ENCODE measurements around the gene FLNA.

The FLNA gene

DNA sequence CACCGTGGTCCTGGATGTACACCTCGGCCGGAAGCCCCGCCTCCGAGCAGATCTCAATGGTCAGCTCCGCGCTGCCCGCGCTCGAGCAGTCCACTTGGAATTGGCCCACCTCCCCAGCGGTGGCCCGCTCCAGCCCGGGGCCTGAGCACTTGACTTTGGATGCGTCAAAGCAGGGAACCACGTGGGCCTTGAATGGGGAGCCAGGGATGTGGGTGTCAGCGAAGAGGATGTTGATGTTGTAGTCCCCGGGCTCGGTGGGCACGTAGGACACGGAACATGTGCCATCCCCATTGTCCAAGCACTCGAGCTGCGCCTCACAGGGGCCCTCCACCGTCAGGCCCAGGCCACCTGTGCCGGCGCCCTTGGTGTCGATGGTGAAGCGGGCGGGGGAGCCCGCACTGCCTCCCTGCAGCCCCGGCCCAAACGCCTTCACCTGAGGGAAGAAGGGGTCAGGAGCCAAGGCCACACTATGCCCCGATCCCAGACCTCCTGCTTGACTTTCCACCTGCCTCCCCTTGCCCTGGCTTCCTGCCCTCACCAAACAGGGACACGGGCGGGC is 14.2 kb downstream of the FLNA start:
- no peak overlapping the region for H3K4me3 ChIP-seq (ENCODE audit: severe bottlenecking)
- no peak overlapping the region for H3K27ac ChIP-seq (ENCODE audit: poor library complexity, severe bottlenecking)
- H3K9me3 ChIP-seq (ENCODE audit: severe bottlenecking): no peaks in the 10 kb centered on the region

DNA sequence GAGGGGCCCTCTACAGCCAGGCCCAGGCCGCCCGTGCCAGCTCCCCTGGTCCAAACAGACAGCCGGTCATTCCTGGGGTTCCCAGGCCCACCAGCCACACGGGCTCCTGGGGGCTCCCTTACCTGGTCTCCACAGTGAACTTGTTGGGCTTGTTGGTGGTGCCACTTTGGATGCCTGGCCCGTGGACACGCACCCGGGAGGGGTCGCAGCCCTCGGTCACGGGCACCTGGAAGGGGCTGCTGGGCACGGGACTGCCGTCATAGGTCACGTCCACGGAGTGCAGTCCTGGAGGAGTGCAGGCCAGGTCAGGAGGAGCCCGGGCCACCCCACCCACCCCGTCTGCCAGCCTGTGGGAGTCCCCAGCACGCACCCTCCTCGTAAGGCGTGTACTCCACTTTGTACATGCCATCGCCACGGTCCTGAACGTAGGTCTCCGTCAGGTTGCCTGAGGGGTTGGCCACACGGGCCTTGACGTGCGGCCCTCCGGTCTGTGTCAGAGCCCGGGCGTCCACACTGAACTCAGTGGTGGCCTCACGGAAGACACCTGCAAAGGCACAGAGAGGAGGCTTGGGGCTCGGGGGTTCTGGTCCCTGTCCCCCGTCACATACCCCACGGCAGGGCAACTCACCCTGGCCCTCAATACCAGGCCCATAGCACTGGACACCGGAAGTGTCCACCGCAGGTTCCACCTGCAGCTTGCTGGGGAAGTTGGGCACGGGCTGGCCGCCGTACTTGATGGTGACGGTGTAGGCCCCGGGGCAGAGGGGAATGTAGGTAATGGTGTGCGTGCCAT is 14.9 kb downstream of the FLNA start:
- peaks cover 99% of the 10 kb centered on the region for H3K36me3 ChIP-seq (ENCODE audit: low read depth)
- ATAC-seq (ENCODE audit: low read depth) (no peak), DNase-seq (ENCODE audit: low spot score) (no peak)
- H3K4me3 ChIP-seq (ENCODE audit: severe bottlenecking): no peak overlapping the region
- TF ChIP-seq, protein P1, sequence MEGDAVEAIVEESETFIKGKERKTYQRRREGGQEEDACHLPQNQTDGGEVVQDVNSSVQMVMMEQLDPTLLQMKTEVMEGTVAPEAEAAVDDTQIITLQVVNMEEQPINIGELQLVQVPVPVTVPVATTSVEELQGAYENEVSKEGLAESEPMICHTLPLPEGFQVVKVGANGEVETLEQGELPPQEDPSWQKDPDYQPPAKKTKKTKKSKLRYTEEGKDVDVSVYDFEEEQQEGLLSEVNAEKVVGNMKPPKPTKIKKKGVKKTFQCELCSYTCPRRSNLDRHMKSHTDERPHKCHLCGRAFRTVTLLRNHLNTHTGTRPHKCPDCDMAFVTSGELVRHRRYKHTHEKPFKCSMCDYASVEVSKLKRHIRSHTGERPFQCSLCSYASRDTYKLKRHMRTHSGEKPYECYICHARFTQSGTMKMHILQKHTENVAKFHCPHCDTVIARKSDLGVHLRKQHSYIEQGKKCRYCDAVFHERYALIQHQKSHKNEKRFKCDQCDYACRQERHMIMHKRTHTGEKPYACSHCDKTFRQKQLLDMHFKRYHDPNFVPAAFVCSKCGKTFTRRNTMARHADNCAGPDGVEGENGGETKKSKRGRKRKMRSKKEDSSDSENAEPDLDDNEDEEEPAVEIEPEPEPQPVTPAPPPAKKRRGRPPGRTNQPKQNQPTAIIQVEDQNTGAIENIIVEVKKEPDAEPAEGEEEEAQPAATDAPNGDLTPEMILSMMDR (IDR thresholded peaks at IDR 0.05; ENCODE audit: poor library complexity, severe bottlenecking): no peak
- H3K9me3 ChIP-seq (ENCODE audit: severe bottlenecking): no peaks in the 10 kb centered on the region
- no peak overlapping the region for H3K27ac ChIP-seq (ENCODE audit: poor library complexity, severe bottlenecking)
- no peaks in the 10 kb centered on the region for H3K4me1 ChIP-seq (ENCODE audit: insufficient read depth, poor library complexity, severe bottlenecking)
- H3K27me3 ChIP-seq (ENCODE audit: insufficient read depth, poor library complexity, severe bottlenecking): no peaks in the 10 kb centered on the region

More for the DNA sequence above, 14.2 kb downstream of the FLNA start:
- TF ChIP-seq, protein P1 (IDR thresholded peaks at IDR 0.05; ENCODE audit: poor library complexity, severe bottlenecking): no peak
- H3K4me1 ChIP-seq (ENCODE audit: insufficient read depth, poor library complexity, severe bottlenecking): no peaks in the 10 kb centered on the region
- ATAC-seq (ENCODE audit: low read depth) (no peak), DNase-seq (ENCODE audit: low spot score) (no peak)
- no peaks in the 10 kb centered on the region for H3K27me3 ChIP-seq (ENCODE audit: insufficient read depth, poor library complexity, severe bottlenecking)
- H3K36me3 ChIP-seq (ENCODE audit: low read depth): peaks cover 99% of the 10 kb centered on the region

DNA sequence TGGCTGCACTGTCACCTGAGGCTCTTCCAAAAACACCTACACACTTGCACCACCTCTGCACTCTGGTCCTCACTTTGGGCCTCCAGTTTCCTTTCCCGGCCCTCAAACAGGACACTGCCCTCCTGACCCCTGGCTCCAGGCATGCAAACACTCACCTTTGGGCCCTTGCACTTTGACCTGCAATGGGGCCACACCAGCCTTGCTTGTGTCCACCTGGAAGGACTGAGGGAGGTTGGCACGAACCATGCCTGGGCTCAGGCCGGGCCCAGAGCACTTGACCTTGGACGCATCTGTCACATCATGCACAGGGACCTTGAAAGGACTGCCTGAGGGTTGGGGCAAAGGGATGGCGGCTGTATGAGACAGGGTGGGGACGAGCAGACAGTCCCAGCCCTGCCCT is 15.6 kb downstream of the FLNA start:
- H3K36me3 ChIP-seq (ENCODE audit: low read depth): peaks cover 97% of the 10 kb centered on the region
- TF ChIP-seq, protein P1 (IDR thresholded peaks at IDR 0.05; ENCODE audit: poor library complexity, severe bottlenecking): no peak
- no peak for DNase-seq (ENCODE audit: low spot score)

DNA sequence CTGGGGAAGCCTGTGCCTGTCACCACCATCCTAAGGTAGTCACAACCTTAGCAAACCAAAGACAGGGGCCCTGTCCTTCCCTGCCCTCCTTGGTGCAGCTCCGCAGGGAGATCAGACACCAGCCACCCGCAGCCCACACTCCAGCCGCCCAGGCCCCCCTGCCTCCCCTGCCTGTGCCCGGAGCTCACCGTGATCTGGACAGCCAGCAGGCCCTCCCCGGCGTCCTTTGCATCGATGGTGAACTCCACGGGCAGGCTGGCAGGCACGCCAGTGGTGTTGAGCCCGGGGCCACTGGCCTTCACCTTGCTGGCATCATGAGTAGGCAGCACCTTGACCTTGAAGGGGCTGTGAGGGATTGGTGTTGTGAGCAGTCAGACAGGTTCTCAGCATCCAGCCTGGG is 16.4 kb downstream of the FLNA start:
- Histone ChIP-seq H3K9me3 (ENCODE audit: severe bottlenecking) (no peaks in the 10 kb centered on the region), H3K4me3 (ENCODE audit: severe bottlenecking) (no peak overlapping the region), H3K36me3 (ENCODE audit: low read depth) (peaks cover 97% of the 10 kb centered on the region), H3K27me3 (ENCODE audit: insufficient read depth, poor library complexity, severe bottlenecking) (no peaks in the 10 kb centered on the region), H3K4me1 (ENCODE audit: insufficient read depth, poor library complexity, severe bottlenecking) (no peaks in the 10 kb centered on the region), H3K27ac (ENCODE audit: poor library complexity, severe bottlenecking) (no peak overlapping the region)
- DNase-seq (ENCODE audit: low spot score) (no peak), ATAC-seq (ENCODE audit: low read depth) (no peak)
- TF ChIP-seq, protein P1 (IDR thresholded peaks at IDR 0.05; ENCODE audit: poor library complexity, severe bottlenecking): no peak

More for the DNA sequence above, 15.6 kb downstream of the FLNA start:
- H3K9me3 ChIP-seq (ENCODE audit: severe bottlenecking): no peaks in the 10 kb centered on the region
- no peak overlapping the region for H3K4me3 ChIP-seq (ENCODE audit: severe bottlenecking)
- no peak for ATAC-seq (ENCODE audit: low read depth)
- no peak overlapping the region for H3K27ac ChIP-seq (ENCODE audit: poor library complexity, severe bottlenecking)
- H3K27me3 ChIP-seq (ENCODE audit: insufficient read depth, poor library complexity, severe bottlenecking): no peaks in the 10 kb centered on the region
- no peaks in the 10 kb centered on the region for H3K4me1 ChIP-seq (ENCODE audit: insufficient read depth, poor library complexity, severe bottlenecking)

DNA sequence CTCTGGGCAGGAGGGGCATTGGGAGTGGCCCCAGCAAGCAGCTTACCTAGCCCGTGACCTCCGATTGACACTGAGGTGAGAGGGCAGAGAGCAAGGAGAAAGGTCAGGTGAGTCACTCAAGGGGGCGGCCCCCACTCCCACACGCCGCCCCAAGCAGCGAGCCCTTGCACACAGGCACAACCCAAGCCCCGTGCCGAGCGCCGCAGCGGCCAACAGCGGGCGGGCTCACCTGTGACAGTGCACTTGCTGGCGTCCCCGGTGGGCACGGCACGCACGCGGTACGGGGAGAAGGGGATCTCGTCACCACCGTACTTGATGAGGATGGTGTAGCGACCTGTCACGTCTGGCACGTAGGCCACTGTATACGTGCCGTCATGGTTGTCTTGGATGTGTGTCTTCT is 17.2 kb downstream of the FLNA start:
- no peak for ATAC-seq (ENCODE audit: low read depth)
- peaks cover 97% of the 10 kb centered on the region for H3K36me3 ChIP-seq (ENCODE audit: low read depth)
- no peaks in the 10 kb centered on the region for H3K27me3 ChIP-seq (ENCODE audit: insufficient read depth, poor library complexity, severe bottlenecking)
- no peaks in the 10 kb centered on the region for H3K4me1 ChIP-seq (ENCODE audit: insufficient read depth, poor library complexity, severe bottlenecking)
- H3K9me3 ChIP-seq (ENCODE audit: severe bottlenecking): no peaks in the 10 kb centered on the region
- H3K27ac ChIP-seq (ENCODE audit: poor library complexity, severe bottlenecking): no peak overlapping the region
- no peak for DNase-seq (ENCODE audit: low spot score)
- TF ChIP-seq, protein P1 (IDR thresholded peaks at IDR 0.05; ENCODE audit: poor library complexity, severe bottlenecking): no peak
- H3K4me3 ChIP-seq (ENCODE audit: severe bottlenecking): no peak overlapping the region
